Osteoblast (primary cell): ENCODE measurements around the gene BPTF. TPM values are rescaled to one million over a fixed set of nuclear protein-coding genes. Genes with fewer than 3 reads are reported as not detected.

Source experiments
- DNase-seq: peaks from one replicate; pipeline ENCODE4 v3.0.0; 2011; ENCODE audit warnings: low spot score, mixed read lengths; ENCODE audit not compliant: insufficient read length; ENCODE audit errors: missing footprints
- H2AFZ ChIP-seq: 2 replicates; pipeline ENCODE4 v1.6.0; 2011; ENCODE audit warnings: mild to moderate bottlenecking, low read length
- H3K27ac ChIP-seq: 2 replicates; pipeline ENCODE4 v1.5.1; 2011; ENCODE audit warnings: mild to moderate bottlenecking, low read depth, low read length, moderate library complexity
- H3K27me3 ChIP-seq: 2 replicates; pipeline ENCODE4 v1.6.0; 2012; ENCODE audit warnings: mild to moderate bottlenecking, control low read depth, inconsistent platforms, low read length, moderate library complexity; ENCODE audit not compliant: insufficient read depth
- H3K36me3 ChIP-seq: 2 replicates; pipeline ENCODE4 v1.5.1; 2011; ENCODE audit warnings: mild to moderate bottlenecking, low read length, control low read depth, moderate library complexity; ENCODE audit not compliant: insufficient read depth
- H3K4me1 ChIP-seq: 2 replicates; pipeline ENCODE4 v1.5.1; 2011; ENCODE audit warnings: mild to moderate bottlenecking, low read length, control low read depth, moderate library complexity; ENCODE audit not compliant: insufficient read depth
- H3K4me2 ChIP-seq: 2 replicates; pipeline ENCODE4 v1.6.0; 2011; ENCODE audit warnings: mild to moderate bottlenecking, low read length; ENCODE audit not compliant: insufficient read depth
- H3K4me3 ChIP-seq: fragments of 200-600 bp; sonication (generic); 3 replicates; pipeline ENCODE4 v1.5.1; 2012; ENCODE audit warnings: mild to moderate bottlenecking, low read length, inconsistent platforms; ENCODE audit not compliant: insufficient read depth
- H3K79me2 ChIP-seq: 2 replicates; pipeline ENCODE4 v1.6.0; 2012; ENCODE audit warnings: mild to moderate bottlenecking, low read length, control low read depth, inconsistent platforms; ENCODE audit not compliant: insufficient read depth
- H3K9me3 ChIP-seq: 2 replicates; pipeline ENCODE4 v1.5.1; 2011; ENCODE audit warnings: low read depth, low read length, control low read depth
- H4K20me1 ChIP-seq: 2 replicates; pipeline ENCODE4 v1.6.0; 2012; ENCODE audit warnings: mild to moderate bottlenecking, low read length, control low read depth; ENCODE audit not compliant: insufficient read depth
- CTCF ChIP-seq: IDR thresholded peaks from 2 replicates; pipeline ENCODE4 v1.5.1; 2011; ENCODE audit warnings: mild to moderate bottlenecking, low read depth, low read length, moderate library complexity; ENCODE audit errors: extremely low read depth
- total RNA-seq: library from RNA; depleted of rRNA; stranded (reverse); fragments of >200 nt; gene quantifications from 2 replicates; pipeline ENCODE4 v1.2.3, GENCODE V29; 2012

BPTF gene
- total RNA-seq, 1 donor = 59.7 TPM

DNA sequence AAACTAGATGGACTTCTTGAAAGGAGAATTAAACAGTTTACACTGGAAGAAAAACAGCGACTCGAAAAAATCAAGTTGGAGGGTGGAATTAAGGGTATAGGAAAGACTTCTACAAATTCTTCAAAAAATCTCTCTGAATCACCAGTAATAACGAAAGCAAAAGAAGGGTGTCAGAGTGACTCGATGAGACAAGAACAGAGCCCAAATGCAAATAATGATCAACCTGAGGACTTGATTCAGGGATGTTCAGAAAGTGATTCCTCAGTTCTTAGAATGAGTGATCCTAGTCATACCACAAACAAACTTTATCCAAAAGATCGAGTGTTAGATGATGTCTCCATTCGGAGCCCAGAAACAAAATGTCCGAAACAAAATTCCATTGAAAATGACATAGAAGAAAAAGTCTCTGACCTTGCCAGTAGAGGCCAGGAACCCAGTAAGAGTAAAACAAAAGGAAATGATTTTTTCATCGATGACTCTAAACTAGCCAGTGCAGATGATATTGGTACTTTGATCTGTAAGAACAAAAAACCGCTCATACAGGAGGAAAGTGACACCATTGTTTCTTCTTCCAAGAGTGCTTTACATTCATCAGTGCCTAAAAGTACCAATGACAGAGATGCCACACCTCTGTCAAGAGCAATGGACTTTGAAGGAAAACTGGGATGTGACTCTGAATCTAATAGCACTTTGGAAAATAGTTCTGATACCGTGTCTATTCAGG, 85.9 kb downstream of the BPTF start:
- Histone ChIP-seq H2AFZ (no peak overlapping the region), H3K4me2 (no peak overlapping the region), H3K4me1 (peaks cover 18% of the 10 kb centered on the region), H4K20me1 (peaks cover 8% of the 10 kb centered on the region), H3K27ac (no peak overlapping the region), H3K79me2 (peaks cover 13% of the 10 kb centered on the region), H3K27me3 (no peaks in the 10 kb centered on the region), H3K36me3 (peaks cover 36% of the 10 kb centered on the region), H3K9me3 (no peaks in the 10 kb centered on the region), H3K4me3 (no peak overlapping the region)
- no peak for TF ChIP-seq CTCF
- no peak for DNase-seq

DNA sequence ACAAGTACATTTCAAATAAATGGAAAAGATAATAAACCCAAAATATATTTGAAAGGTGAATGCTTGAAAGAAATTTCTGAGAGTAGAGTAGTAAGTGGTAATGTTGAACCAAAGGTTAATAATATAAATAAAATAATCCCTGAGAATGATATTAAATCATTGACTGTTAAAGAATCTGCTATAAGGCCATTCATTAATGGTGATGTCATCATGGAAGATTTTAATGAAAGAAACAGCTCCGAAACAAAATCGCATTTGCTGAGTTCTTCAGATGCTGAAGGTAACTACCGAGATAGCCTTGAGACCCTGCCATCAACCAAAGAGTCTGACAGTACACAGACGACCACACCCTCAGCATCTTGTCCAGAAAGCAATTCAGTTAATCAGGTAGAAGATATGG, 86.8 kb downstream of the BPTF start:
- no peaks in the 10 kb centered on the region for H3K27me3 ChIP-seq
- peaks cover 8% of the 10 kb centered on the region for H4K20me1 ChIP-seq
- DNase-seq = no peak
- H3K9me3 ChIP-seq = no peaks in the 10 kb centered on the region
- H3K4me1 ChIP-seq = peaks cover 18% of the 10 kb centered on the region
- H3K4me3 ChIP-seq = no peak overlapping the region
- H3K4me2 ChIP-seq = no peak overlapping the region
- H3K27ac ChIP-seq = no peak overlapping the region
- peaks cover 13% of the 10 kb centered on the region for H3K79me2 ChIP-seq
- no peak overlapping the region for H2AFZ ChIP-seq
- peaks cover 36% of the 10 kb centered on the region for H3K36me3 ChIP-seq
- TF ChIP-seq CTCF = no peak

GRCh38 chr17:67912656-67913055, 87.4 kb downstream of the BPTF start:
- H2AFZ ChIP-seq = no peak overlapping the region
- H3K27me3 ChIP-seq = no peaks in the 10 kb centered on the region
- peaks cover 13% of the 10 kb centered on the region for H3K79me2 ChIP-seq
- no peak overlapping the region for H3K4me2 ChIP-seq
- H3K36me3 ChIP-seq = peaks cover 36% of the 10 kb centered on the region
- H3K4me3 ChIP-seq = no peak overlapping the region
- no peak overlapping the region for H3K27ac ChIP-seq
- no peaks in the 10 kb centered on the region for H3K9me3 ChIP-seq
- no peak for DNase-seq
- peaks cover 8% of the 10 kb centered on the region for H4K20me1 ChIP-seq
- H3K4me1 ChIP-seq = peaks cover 18% of the 10 kb centered on the region
- TF ChIP-seq CTCF = no peak

DNA sequence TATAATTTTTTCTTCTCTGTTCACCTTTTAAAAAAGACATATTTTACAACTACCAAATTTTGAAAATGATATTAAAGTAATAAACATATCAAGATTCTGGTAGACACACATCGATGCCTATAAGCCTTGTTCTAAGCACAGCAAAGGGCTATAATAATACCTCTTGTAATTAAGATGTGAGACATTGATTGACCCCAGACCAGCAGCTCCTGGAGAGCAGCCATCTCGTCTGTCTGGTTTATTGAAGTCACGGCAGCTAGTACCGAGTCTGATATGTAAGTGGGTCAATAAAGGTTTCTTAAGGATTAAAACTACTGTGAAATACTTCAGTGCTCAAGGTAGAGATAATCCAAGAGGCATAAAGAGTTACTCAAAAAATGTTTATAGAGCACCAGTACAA, 94.9 kb downstream of the BPTF start:
- no peak overlapping the region for H3K4me3 ChIP-seq
- no peak for DNase-seq
- no peak for TF ChIP-seq CTCF
- peaks cover under 1% of the 10 kb centered on the region for H4K20me1 ChIP-seq
- no peaks in the 10 kb centered on the region for H3K9me3 ChIP-seq
- no peak overlapping the region for H3K4me2 ChIP-seq
- no peak overlapping the region for H3K27ac ChIP-seq
- no peaks in the 10 kb centered on the region for H3K27me3 ChIP-seq
- H3K36me3 ChIP-seq = peaks cover 49% of the 10 kb centered on the region
- peaks cover 5% of the 10 kb centered on the region for H3K79me2 ChIP-seq
- H3K4me1 ChIP-seq = no peaks in the 10 kb centered on the region
- no peak overlapping the region for H2AFZ ChIP-seq
